Neural progenitor cell (in vitro differentiated cells): ENCODE measurements around the gene BCAS4. TPM values are rescaled to one million over a fixed set of nuclear protein-coding genes. Genes with fewer than 3 reads are reported as not detected.

Experiments
- DNase-seq: peaks from one replicate; pipeline ENCODE4 v3.0.0-alpha.2; 2016; ENCODE audit warnings: low spot score
- H2AFZ ChIP-seq: fragments of 200-600 bp; sonication (generic); replicated peaks from 2 replicates; pipeline ENCODE4 v1.6.1; 2016; ENCODE audit warnings: antibody characterized with exemption
- H3F3A ChIP-seq: fragments of 200-600 bp; sonication (generic); 2 replicates; pipeline ENCODE4 v1.6.1; 2016; ENCODE audit warnings: antibody characterized with exemption, low read depth
- H3K27ac ChIP-seq: fragments of 200-600 bp; sonication (generic); 2 replicates; pipeline ENCODE4 v1.5.1; 2016; ENCODE audit warnings: mild to moderate bottlenecking
- H3K27me3 ChIP-seq: fragments of 200-600 bp; sonication (generic); 2 replicates; pipeline ENCODE4 v1.6.1; 2016; ENCODE audit warnings: mild to moderate bottlenecking, moderate library complexity
- H3K36me3 ChIP-seq: fragments of 200-600 bp; sonication (generic); 2 replicates; pipeline ENCODE4 v1.5.1; 2016
- H3K4me1 ChIP-seq: fragments of 200-600 bp; sonication (generic); 2 replicates; pipeline ENCODE4 v1.6.1; 2016; ENCODE audit warnings: mixed run types
- H3K4me2 ChIP-seq: fragments of 200-600 bp; sonication (generic); 2 replicates; pipeline ENCODE4 v1.6.1; 2016
- H3K4me3 ChIP-seq: fragments of 200-600 bp; sonication (generic); 2 replicates; pipeline ENCODE4 v1.5.1; 2016
- H3K79me2 ChIP-seq: fragments of 200-600 bp; sonication (generic); 2 replicates; pipeline ENCODE4 v1.6.1; 2016; ENCODE audit warnings: low read depth
- H3K9ac ChIP-seq: fragments of 200-600 bp; sonication (generic); 2 replicates; pipeline ENCODE4 v1.6.1; 2016
- H3K9me3 ChIP-seq: fragments of 200-600 bp; sonication (generic); 2 replicates; pipeline ENCODE4 v1.5.1; 2016; ENCODE audit warnings: low read depth
- H4K20me1 ChIP-seq: fragments of 200-600 bp; sonication (generic); 2 replicates; pipeline ENCODE4 v1.6.1; 2016; ENCODE audit warnings: low read depth
- H3K27ac Mint-ChIP-seq: 3 replicates; pipeline ENCODE4 v1.8.0; 2021; ENCODE audit warnings: mixed read lengths
- H3K27me3 Mint-ChIP-seq: 2 replicates; pipeline ENCODE4 v1.8.0; 2022; ENCODE audit warnings: low read depth, mild to moderate bottlenecking, inconsistent platforms, moderate library complexity, mixed read lengths; ENCODE audit not compliant: insufficient read depth
- H3K36me3 Mint-ChIP-seq: 3 replicates; pipeline ENCODE4 v1.8.0; 2021; ENCODE audit warnings: mixed read lengths
- H3K4me1 Mint-ChIP-seq: 3 replicates; pipeline ENCODE4 v1.8.0; 2021; ENCODE audit warnings: mixed read lengths
- H3K4me3 Mint-ChIP-seq: 3 replicates; pipeline ENCODE4 v1.8.0; 2021; ENCODE audit warnings: mild to moderate bottlenecking, moderate library complexity, mixed read lengths
- H3K9me3 Mint-ChIP-seq: 3 replicates; pipeline ENCODE4 v1.8.0; 2020; ENCODE audit warnings: mixed read lengths
- EZH2 ChIP-seq: fragments of 200-600 bp; sonication (generic); IDR thresholded peaks from 2 replicates; pipeline ENCODE4 v1.6.1; 2017; ENCODE audit warnings: antibody characterized with exemption, mild to moderate bottlenecking, moderate library complexity
- EZH2phosphoT487 ChIP-seq: fragments of 200-600 bp; sonication (generic); IDR thresholded peaks from 2 replicates; pipeline ENCODE4 v1.6.1; 2017; ENCODE audit warnings: antibody characterized with exemption
- total RNA-seq: library from RNA; depleted of rRNA; stranded (reverse); fragments of >200 nt; gene quantifications from 2 replicates; pipeline ENCODE4 v1.2.3, GENCODE V29; 2015; ENCODE audit warnings: low replicate concordance
- TF ChIP-seq, protein P1 (sequence below): fragments of 200-600 bp; sonication (generic); IDR thresholded peaks from 2 replicates; pipeline ENCODE4 v1.5.1; 2017; ENCODE audit warnings: antibody characterized with exemption, mild to moderate bottlenecking

Gene BCAS4
- total RNA-seq, 1 donor from 2014 or later: 15.3 TPM

- Histone ChIP-seq H3K9me3 (no peaks in the 10 kb centered on the region), H3K4me1 (no peaks in the 10 kb centered on the region), H3K4me2 (no peak overlapping the region), H3K9ac (no peak overlapping the region), H2AFZ (no peak overlapping the region), H3K79me2 (no peaks in the 10 kb centered on the region), H3K36me3 (no peaks in the 10 kb centered on the region), H3K27me3 (no peaks in the 10 kb centered on the region), H3K27ac (no peak overlapping the region), H3K4me3 (no peak overlapping the region), H4K20me1 (no peaks in the 10 kb centered on the region), H3F3A (no peaks in the 10 kb centered on the region)
- TF ChIP-seq, protein P1, sequence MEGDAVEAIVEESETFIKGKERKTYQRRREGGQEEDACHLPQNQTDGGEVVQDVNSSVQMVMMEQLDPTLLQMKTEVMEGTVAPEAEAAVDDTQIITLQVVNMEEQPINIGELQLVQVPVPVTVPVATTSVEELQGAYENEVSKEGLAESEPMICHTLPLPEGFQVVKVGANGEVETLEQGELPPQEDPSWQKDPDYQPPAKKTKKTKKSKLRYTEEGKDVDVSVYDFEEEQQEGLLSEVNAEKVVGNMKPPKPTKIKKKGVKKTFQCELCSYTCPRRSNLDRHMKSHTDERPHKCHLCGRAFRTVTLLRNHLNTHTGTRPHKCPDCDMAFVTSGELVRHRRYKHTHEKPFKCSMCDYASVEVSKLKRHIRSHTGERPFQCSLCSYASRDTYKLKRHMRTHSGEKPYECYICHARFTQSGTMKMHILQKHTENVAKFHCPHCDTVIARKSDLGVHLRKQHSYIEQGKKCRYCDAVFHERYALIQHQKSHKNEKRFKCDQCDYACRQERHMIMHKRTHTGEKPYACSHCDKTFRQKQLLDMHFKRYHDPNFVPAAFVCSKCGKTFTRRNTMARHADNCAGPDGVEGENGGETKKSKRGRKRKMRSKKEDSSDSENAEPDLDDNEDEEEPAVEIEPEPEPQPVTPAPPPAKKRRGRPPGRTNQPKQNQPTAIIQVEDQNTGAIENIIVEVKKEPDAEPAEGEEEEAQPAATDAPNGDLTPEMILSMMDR: no peak
- TF ChIP-seq EZH2phosphoT487 (no peak), EZH2 (no peak)
- no peak overlapping the region for H3K4me3 Mint-ChIP-seq
- no peaks in the 10 kb centered on the region for H3K27me3 Mint-ChIP-seq
- no peak for DNase-seq
- H3K27ac Mint-ChIP-seq: no peak overlapping the region
- no peaks in the 10 kb centered on the region for H3K36me3 Mint-ChIP-seq
- H3K4me1 Mint-ChIP-seq: no peaks in the 10 kb centered on the region
- no peaks in the 10 kb centered on the region for H3K9me3 Mint-ChIP-seq
Observed at GRCh38 chr20:50831622-50832021, 36.8 kb downstream of the BCAS4 start.

- H3K4me3 Mint-ChIP-seq: no peak overlapping the region
- TF ChIP-seq EZH2 (no peak), EZH2phosphoT487 (no peak)
- TF ChIP-seq, protein P1: no peak
- no peak overlapping the region for H2AFZ ChIP-seq
- no peak overlapping the region for H3K4me3 ChIP-seq
- no peaks in the 10 kb centered on the region for H3K9me3 Mint-ChIP-seq
- DNase-seq: no peak
- no peak overlapping the region for H3K4me2 ChIP-seq
- no peaks in the 10 kb centered on the region for H3K27me3 ChIP-seq
- H3K27ac ChIP-seq: no peak overlapping the region
- H3K36me3 Mint-ChIP-seq: no peaks in the 10 kb centered on the region
- H3F3A ChIP-seq: no peaks in the 10 kb centered on the region
- H3K9me3 ChIP-seq: no peaks in the 10 kb centered on the region
- H3K9ac ChIP-seq: no peak overlapping the region
- no peaks in the 10 kb centered on the region for H3K27me3 Mint-ChIP-seq
- no peaks in the 10 kb centered on the region for H4K20me1 ChIP-seq
- H3K27ac Mint-ChIP-seq: no peak overlapping the region
- no peaks in the 10 kb centered on the region for H3K79me2 ChIP-seq
- no peaks in the 10 kb centered on the region for H3K4me1 ChIP-seq
- no peaks in the 10 kb centered on the region for H3K36me3 ChIP-seq
- H3K4me1 Mint-ChIP-seq: peaks cover 3% of the 10 kb centered on the region
Observed at GRCh38 chr20:50834599-50835005, 39.7 kb downstream of the BCAS4 start.

DNA sequence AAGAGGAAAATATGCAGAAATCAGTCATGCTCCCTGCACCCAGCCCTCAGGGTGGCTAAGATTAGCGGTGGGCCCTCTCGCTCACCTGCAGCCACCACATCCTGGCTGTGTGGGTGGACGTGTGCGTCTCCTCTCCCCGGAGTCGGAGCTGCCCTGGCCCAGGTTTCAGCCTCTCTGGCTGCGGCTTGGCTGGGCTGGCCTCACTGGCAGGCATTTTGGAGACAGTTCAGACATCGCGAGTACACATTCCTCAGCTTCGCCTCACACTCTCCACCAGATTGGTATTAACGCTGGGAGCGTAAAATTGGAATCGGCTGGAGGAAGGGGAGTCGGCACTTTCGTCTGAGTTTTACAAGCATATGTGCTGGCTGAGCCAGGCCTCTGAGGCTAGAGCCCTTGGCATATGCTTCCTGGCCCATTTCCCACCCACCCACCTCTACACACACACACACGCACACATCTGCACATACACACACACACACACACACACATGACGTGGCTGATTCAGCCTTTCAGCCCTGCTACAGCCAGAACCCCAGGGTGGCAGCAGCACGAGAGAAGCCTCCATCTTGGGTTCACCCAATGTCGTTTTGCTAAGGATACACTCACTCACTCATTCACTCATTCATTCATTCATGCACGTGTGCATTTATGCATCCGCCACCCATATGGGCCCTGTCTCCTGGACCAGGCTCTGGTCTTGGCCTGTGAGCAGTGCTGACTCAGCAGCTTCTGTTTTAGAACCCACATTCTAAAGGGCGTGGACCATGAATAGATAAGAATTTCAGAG lies 42.9 kb downstream of the BCAS4 start:
- Mint-ChIP-seq H3K9me3 (no peaks in the 10 kb centered on the region), H3K27me3 (no peaks in the 10 kb centered on the region), H3K4me3 (no peak overlapping the region), H3K27ac (peak overlapping the region; percentile 83), H3K36me3 (no peaks in the 10 kb centered on the region), H3K4me1 (peaks cover 3% of the 10 kb centered on the region)
- H3F3A ChIP-seq: no peaks in the 10 kb centered on the region
- no peak overlapping the region for H3K4me3 ChIP-seq
- H2AFZ ChIP-seq: no peak overlapping the region
- H3K4me1 ChIP-seq: no peaks in the 10 kb centered on the region
- no peak for DNase-seq
- H3K79me2 ChIP-seq: no peaks in the 10 kb centered on the region
- H3K9ac ChIP-seq: no peak overlapping the region
- no peaks in the 10 kb centered on the region for H3K27me3 ChIP-seq
- H3K4me2 ChIP-seq: no peak overlapping the region
- no peaks in the 10 kb centered on the region for H4K20me1 ChIP-seq
- H3K9me3 ChIP-seq: no peaks in the 10 kb centered on the region
- TF ChIP-seq, protein P1: no peak
- TF ChIP-seq EZH2phosphoT487 (no peak), EZH2 (no peak)
- no peak overlapping the region for H3K27ac ChIP-seq
- H3K36me3 ChIP-seq: no peaks in the 10 kb centered on the region
